Measurements from ENCODE around the gene FHIP1B. TPM values are rescaled to one million over a fixed set of nuclear protein-coding genes. Genes with fewer than 3 reads are reported as not detected.

FHIP1B gene
- total RNA-seq, 1 experiment from 2014 or later = 32.1 TPM

DNA sequence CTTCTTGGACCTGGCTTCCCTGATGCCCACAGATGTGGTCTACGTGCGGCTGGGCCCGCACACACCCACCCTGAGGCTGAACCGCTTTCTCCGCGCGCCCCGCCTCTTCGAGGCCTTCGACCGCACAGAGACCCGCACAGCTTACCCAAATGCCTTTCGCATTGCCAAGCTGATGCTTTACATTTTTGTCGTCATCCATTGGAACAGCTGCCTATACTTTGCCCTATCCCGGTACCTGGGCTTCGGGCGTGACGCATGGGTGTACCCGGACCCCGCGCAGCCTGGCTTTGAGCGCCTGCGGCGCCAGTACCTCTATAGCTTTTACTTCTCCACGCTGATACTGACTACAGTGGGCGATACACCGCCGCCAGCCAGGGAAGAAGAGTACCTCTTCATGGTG is 5.7 kb upstream of the FHIP1B start:
- ChIA-PET POLR2A (no interaction called here), CTCF (interaction anchor here (1.2 kb wide), 1 partner anchor 11 kb away, joined by 3 read pairs; no protein-coding TSS in a partner anchor), RAD21 (ENCODE audit: low non-redundant PET in 1 of 2, low total read pairs in 2 of 2, uncharacterized antibody in 2 of 2, unreplicated experiment in 2 of 2) (no interaction called here)
- H3K4me3 ChIP-seq (replicated peaks in 1 of 2; ENCODE audit: low read depth in 1 of 2, low read length in 2 of 2) = no peak overlapping the region
- DNase-seq (ENCODE audit: low read depth, low spot score) (no peak), ATAC-seq (no peak)
- H3K9me2 ChIP-seq (ENCODE audit: insufficient read depth) = no peaks in the 10 kb centered on the region
- H2AFZ ChIP-seq (ENCODE audit: low read depth, low read length, poor library complexity, severe bottlenecking) = no peak overlapping the region
- BruUV-seq (replicated peaks) = no TSS peak
- H3K79me2 ChIP-seq (ENCODE audit: insufficient read depth, low read length) = no peaks in the 10 kb centered on the region
- no peaks in the 10 kb centered on the region for H3K27me3 ChIP-seq (ENCODE audit: insufficient read depth, low read length)
- intact Hi-C loops (cut with micrococcal nuclease) = no loop called here
- H3K27ac ChIP-seq (ENCODE audit: low read depth, low read length) = no peak overlapping the region
- H3K4me2 ChIP-seq (ENCODE audit: low read length) = no peak overlapping the region
- H3K9ac ChIP-seq (ENCODE audit: low read length) = no peak overlapping the region
- H3K36me3 ChIP-seq (ENCODE audit: control insufficient read depth in 1 of 2, insufficient read depth in 2 of 2, low read length in 2 of 2) = no peaks in the 10 kb centered on the region
- no peaks in the 10 kb centered on the region for H3K9me3 ChIP-seq (ENCODE audit: control insufficient read depth in 1 of 2, insufficient read depth in 1 of 2, low read depth in 1 of 2, low read length in 2 of 2)
- H3K4me1 ChIP-seq (ENCODE audit: control insufficient read depth in 1 of 2, insufficient read depth in 2 of 2, low read length in 2 of 2) = peaks cover 0 to 5% of the 10 kb centered on the region in 2 experiments; a peak in 1 of 4 replicates
- H4K20me1 ChIP-seq (ENCODE audit: insufficient read depth) = no peaks in the 10 kb centered on the region
- no peak for TF ChIP-seq ZFX (IDR thresholded peaks at IDR 0.05)
- no peak for TF ChIP-seq CEBPB (IDR thresholded peaks at IDR 0.05; ENCODE audit: low read depth)
- no peak for TF ChIP-seq TCF7L2 (IDR thresholded peaks at IDR 0.05; ENCODE audit: borderline replicate concordance, extremely low read depth, insufficient read depth, insufficient read length)
- TF ChIP-seq EGR1 (IDR thresholded peaks at IDR 0.05; ENCODE audit: low read depth) = no peak
- TF ChIP-seq, protein P1, sequence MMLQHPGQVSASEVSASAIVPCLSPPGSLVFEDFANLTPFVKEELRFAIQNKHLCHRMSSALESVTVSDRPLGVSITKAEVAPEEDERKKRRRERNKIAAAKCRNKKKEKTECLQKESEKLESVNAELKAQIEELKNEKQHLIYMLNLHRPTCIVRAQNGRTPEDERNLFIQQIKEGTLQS (IDR thresholded peaks at IDR 0.05) = no peak
- no peak for TF ChIP-seq RAD21 (IDR thresholded peaks at IDR 0.05; ENCODE audit: low read depth)
- TF ChIP-seq EZH2phosphoT487 (IDR thresholded peaks at IDR 0.05; ENCODE audit: borderline replicate concordance) = no peak

DNA sequence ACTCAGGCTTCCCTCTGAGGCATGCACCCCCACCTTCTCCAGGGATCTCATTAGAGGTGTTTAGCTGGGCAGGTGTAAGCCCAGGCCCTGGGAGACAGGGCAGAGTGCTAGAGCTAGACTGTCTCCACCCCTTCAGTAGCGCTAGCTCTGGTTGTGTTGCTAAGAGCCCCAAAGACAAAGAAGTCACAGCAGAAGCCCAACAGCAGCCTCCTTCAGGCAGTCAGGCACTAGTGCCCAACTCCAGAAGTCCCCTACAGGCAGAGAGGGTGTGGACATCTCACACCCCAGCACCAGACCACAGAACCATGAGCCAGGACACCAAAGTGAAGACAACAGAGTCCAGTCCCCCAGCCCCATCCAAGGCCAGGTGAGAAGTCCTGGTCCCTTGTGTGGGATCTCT is 4.5 kb upstream of the FHIP1B start, which contains the start of gene CNGA4:
CNGA4 (plus strand) TSS at position 188 of the 400 bp plus-strand sequence; CDS start at position 306, 118 bp downstream.
- ATAC-seq (no peak), DNase-seq (ENCODE audit: low read depth, low spot score) (no peak)
- H2AFZ ChIP-seq (ENCODE audit: low read depth, low read length, poor library complexity, severe bottlenecking) = no peak within 1 kb of the TSS
- no peak within 1 kb of the TSS for H3K9ac ChIP-seq (ENCODE audit: low read length)
- peaks cover 0 to 5% of the 10 kb centered on the region in 2 experiments; a peak in 1 of 4 replicates for H3K4me1 ChIP-seq (ENCODE audit: control insufficient read depth in 1 of 2, insufficient read depth in 2 of 2, low read length in 2 of 2)
- TF ChIP-seq, protein P1 (IDR thresholded peaks at IDR 0.05) = no peak
- TF ChIP-seq FOSL1 (IDR thresholded peaks at IDR 0.05; ENCODE audit: low read depth) = no peak
- TF ChIP-seq, protein P2, sequence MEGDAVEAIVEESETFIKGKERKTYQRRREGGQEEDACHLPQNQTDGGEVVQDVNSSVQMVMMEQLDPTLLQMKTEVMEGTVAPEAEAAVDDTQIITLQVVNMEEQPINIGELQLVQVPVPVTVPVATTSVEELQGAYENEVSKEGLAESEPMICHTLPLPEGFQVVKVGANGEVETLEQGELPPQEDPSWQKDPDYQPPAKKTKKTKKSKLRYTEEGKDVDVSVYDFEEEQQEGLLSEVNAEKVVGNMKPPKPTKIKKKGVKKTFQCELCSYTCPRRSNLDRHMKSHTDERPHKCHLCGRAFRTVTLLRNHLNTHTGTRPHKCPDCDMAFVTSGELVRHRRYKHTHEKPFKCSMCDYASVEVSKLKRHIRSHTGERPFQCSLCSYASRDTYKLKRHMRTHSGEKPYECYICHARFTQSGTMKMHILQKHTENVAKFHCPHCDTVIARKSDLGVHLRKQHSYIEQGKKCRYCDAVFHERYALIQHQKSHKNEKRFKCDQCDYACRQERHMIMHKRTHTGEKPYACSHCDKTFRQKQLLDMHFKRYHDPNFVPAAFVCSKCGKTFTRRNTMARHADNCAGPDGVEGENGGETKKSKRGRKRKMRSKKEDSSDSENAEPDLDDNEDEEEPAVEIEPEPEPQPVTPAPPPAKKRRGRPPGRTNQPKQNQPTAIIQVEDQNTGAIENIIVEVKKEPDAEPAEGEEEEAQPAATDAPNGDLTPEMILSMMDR (IDR thresholded peaks at IDR 0.05 in 2 of 3, conservative IDR thresholded peaks at IDR 0.05 in 1 of 3; ENCODE audit: borderline replicate concordance in 1 of 3, insufficient read depth in 1 of 3, low read depth in 2 of 3, low read length in 2 of 3) = 0 out of 6 replicates have a peak, but pooled peaks of 1 of the 3 experiments have one; percentile 5
- ChIA-PET POLR2A (no interaction called here), CTCF (interaction anchor here (2.7 kb wide), 1 partner anchor 13 kb away, joined by 11 read pairs; no protein-coding TSS in a partner anchor), RAD21 (ENCODE audit: low non-redundant PET in 1 of 2, low total read pairs in 2 of 2, uncharacterized antibody in 2 of 2, unreplicated experiment in 2 of 2) (no interaction called here)
- H4K20me1 ChIP-seq (ENCODE audit: insufficient read depth) = no peaks in the 10 kb centered on the region
- H3K36me3 ChIP-seq (ENCODE audit: control insufficient read depth in 1 of 2, insufficient read depth in 2 of 2, low read length in 2 of 2) = no peaks in the 10 kb centered on the region
- no TSS peak for BruUV-seq (replicated peaks)
- no peak within 1 kb of the TSS for H3K4me3 ChIP-seq (replicated peaks in 1 of 2; ENCODE audit: low read depth in 1 of 2, low read length in 2 of 2)
- no peaks in the 10 kb centered on the region for H3K9me2 ChIP-seq (ENCODE audit: insufficient read depth)
- H3K27me3 ChIP-seq (ENCODE audit: insufficient read depth, low read length) = no peaks in the 10 kb centered on the region
- H3K79me2 ChIP-seq (ENCODE audit: insufficient read depth, low read length) = peaks cover 5% of the 10 kb centered on the region
- no peak within 1 kb of the TSS for H3K4me2 ChIP-seq (ENCODE audit: low read length)
- intact Hi-C loops (cut with micrococcal nuclease) = no loop called here
- H3K9me3 ChIP-seq (ENCODE audit: control insufficient read depth in 1 of 2, insufficient read depth in 1 of 2, low read depth in 1 of 2, low read length in 2 of 2) = no peaks in the 10 kb centered on the region
- no peak within 1 kb of the TSS for H3K27ac ChIP-seq (ENCODE audit: low read depth, low read length)

All from HCT116 (cell line).